Measurements from ENCODE around the gene PRMT2. TPM values are rescaled to one million over a fixed set of nuclear protein-coding genes. Genes with fewer than 3 reads are reported as not detected.

Gene PRMT2
- total and polyA plus RNA-seq, 3 experiments from 2014 or later = 69.8 to 287 (median 71.6) TPM

DNA sequence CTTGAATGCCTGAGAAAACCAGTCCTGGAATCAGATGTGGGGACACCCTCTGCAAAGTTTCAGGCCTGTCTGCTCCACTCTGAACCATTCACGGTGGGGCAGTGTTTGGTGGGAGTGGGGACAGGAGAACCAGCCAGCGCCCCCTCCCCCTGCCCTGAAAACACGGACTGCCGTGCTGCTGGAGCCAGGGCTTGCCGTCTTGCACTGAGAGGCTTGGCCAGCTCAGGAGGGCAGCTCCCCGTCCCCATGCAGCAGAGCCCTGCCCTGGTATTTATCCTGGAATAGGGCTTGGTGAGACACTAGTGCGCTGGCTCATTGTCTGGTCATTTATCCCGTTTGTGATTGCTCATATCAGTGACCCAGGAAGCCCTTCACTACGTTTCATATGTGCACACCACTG lies 34.5 kb upstream of the PRMT2 start:
- Histone ChIP-seq H3K36me3 (ENCODE audit: insufficient read depth, low read length) (no peaks in the 10 kb centered on the region), H3K4me3 (ENCODE audit: low read length) (no peak overlapping the region), H3K9me3 (ENCODE audit: low read length) (no peaks in the 10 kb centered on the region), H3K4me1 (ENCODE audit: insufficient read depth, low read length) (peaks cover 30% of the 10 kb centered on the region), H3K27me3 (ENCODE audit: insufficient read depth, low read length, poor library complexity, severe bottlenecking) (no peaks in the 10 kb centered on the region), H3K27ac (ENCODE audit: low read depth, low read length) (no peak overlapping the region)
- no peaks in the 10 kb centered on the region for H3K9me3 Mint-ChIP-seq
- no peak for DNase-seq
- peak overlapping the region in 3 of 8 donors; percentile 63 to 81 (median 71) for H3K27ac Mint-ChIP-seq
- CTCF ChIA-PET = no interaction called here
- POLR2A ChIA-PET = no interaction called here
- H3K4me3 Mint-ChIP-seq = no peak overlapping the region
- no peaks in the 10 kb centered on the region for H3K36me3 Mint-ChIP-seq
- peaks cover 21 to 35% (median 27%) of the 10 kb centered on the region in 3 donors for H3K4me1 Mint-ChIP-seq
- no peaks in the 10 kb centered on the region for H3K27me3 Mint-ChIP-seq

DNA sequence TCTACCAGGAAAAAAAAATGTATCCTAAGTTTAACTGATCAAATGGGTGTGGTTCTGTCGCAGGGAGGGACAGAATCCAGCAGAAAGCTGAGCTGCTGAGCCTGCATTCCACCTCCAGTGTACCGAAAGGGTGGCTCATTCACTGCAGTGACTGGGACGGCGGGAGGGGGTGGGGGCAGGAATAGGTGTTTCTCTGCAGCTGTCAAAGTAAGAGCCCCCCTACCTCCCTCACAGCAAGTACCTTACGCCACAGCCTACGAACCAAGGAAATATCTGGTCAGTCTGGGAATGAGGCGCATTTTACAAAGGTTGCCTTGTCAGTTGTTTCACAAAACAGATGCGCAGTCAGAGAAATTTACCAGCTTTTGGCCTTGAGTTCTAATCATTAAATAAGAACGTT lies 32.2 kb upstream of the PRMT2 start:
- ChIA-PET CTCF (no interaction called here), POLR2A (no interaction called here)
- Mint-ChIP-seq H3K4me3 (peak overlapping the region in 2 of 7 donors; percentile 28 to 60), H3K4me1 (peaks cover 40 to 56% (median 49%) of the 10 kb centered on the region in 3 donors), H3K27me3 (no peaks in the 10 kb centered on the region), H3K27ac (no peak overlapping the region), H3K36me3 (no peaks in the 10 kb centered on the region), H3K9me3 (no peaks in the 10 kb centered on the region)
- H3K27me3 ChIP-seq (ENCODE audit: insufficient read depth, low read length, poor library complexity, severe bottlenecking) = no peaks in the 10 kb centered on the region
- H3K27ac ChIP-seq (ENCODE audit: low read depth, low read length) = no peak overlapping the region
- H3K9me3 ChIP-seq (ENCODE audit: low read length) = no peaks in the 10 kb centered on the region
- DNase-seq = no peak
- peaks cover 50% of the 10 kb centered on the region for H3K4me1 ChIP-seq (ENCODE audit: insufficient read depth, low read length)
- H3K36me3 ChIP-seq (ENCODE audit: insufficient read depth, low read length) = no peaks in the 10 kb centered on the region
- H3K4me3 ChIP-seq (ENCODE audit: low read length) = no peak overlapping the region

DNA sequence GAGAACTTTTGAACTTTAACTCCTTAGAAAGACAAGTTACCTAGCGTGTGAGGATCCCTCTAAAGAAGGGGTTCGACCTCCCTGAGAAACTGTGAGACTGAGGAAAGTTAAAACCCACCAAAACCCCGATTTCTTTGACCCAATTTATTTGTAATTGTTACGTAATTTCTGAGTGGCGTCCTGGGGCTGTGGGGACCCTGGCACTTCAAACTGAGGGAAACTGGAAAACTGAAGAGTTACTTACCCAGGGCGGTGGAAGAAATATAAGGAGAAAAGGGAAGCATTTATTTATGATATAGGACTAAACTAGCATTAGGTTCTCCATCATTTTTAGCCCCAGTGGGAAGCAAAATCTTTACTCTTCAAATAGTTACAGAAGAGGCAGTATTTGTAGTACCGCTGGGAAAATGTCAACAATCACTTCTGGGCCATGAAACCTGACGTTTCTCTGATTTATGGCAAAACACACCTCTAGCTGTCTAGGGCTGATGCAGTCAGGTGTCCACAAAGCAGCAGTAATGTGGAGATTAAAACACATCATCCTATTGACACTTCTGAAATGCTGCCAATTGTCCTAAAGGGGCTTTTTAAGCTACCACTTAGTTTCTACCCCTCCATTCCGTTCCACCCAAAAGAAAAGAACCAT lies 31.0 kb upstream of the PRMT2 start:
- peak overlapping the region in 7 of 8 donors; percentile 62 to 89 (median 82) for H3K27ac Mint-ChIP-seq
- no peaks in the 10 kb centered on the region for H3K36me3 ChIP-seq (ENCODE audit: insufficient read depth, low read length)
- H3K36me3 Mint-ChIP-seq = no peaks in the 10 kb centered on the region
- peaks cover 43 to 56% (median 46%) of the 10 kb centered on the region in 3 donors for H3K4me1 Mint-ChIP-seq
- no peaks in the 10 kb centered on the region for H3K9me3 ChIP-seq (ENCODE audit: low read length)
- peak in 1 of 5 donors; percentile 31 for DNase-seq
- ChIA-PET CTCF (interaction anchor here (1.2 kb wide), 1 partner anchor 30 kb away, joined by 4 read pairs; no protein-coding TSS in a partner anchor), POLR2A (no interaction called here)
- no peaks in the 10 kb centered on the region for H3K27me3 ChIP-seq (ENCODE audit: insufficient read depth, low read length, poor library complexity, severe bottlenecking)
- H3K4me3 ChIP-seq (ENCODE audit: low read length) = no peak overlapping the region
- peaks cover 38% of the 10 kb centered on the region for H3K4me1 ChIP-seq (ENCODE audit: insufficient read depth, low read length)
- H3K9me3 Mint-ChIP-seq = no peaks in the 10 kb centered on the region
- H3K4me3 Mint-ChIP-seq = peak overlapping the region in 6 of 7 donors; percentile 41 to 84 (median 70)
- no peak overlapping the region for H3K27ac ChIP-seq (ENCODE audit: low read depth, low read length)
- no peaks in the 10 kb centered on the region for H3K27me3 Mint-ChIP-seq

DNA sequence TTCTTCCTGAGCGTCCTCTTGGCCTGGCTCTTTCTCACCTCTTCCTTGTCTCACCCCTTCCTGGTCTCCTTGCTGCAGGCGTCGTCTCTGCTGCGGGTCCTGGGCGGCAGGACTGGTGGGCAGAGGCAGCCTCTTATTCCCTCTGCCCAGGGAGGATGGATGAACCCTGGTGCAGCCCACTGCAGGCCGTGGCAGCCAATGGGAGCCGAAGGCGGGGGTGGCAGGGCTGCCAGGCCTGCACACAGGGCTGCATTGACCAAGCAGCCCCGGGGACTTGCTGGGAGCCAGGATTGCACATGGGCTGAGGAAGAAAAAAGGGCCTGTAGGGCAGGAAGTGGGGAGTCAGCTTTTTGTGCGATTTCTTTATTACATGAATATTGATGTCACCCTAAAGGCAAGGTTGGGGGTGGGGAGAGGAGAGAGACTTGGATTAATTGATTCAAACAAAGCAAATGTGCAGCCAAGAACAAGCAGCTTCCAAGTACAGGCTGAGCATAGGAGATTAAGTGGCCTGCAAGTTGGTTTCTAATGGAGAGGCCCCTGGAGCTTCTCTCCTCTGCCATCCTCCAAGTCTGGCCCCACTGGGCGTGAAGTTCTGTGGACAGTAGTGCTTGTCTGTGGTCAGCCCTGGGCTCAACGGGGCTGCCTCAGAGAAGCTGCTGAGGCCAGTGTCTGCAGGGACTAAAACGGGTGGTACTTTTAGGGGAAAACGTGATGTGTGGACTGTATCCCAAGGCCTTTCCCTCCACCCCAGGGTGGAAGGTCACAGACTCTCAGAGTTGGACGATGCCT lies 30.3 kb upstream of the PRMT2 start, which contains the start of gene S100B:
S100B (minus strand) TSS at position 108 of the 792 bp plus-strand sequence. CDS start 2,667 bp downstream, outside the sequence.
- H3K27me3 Mint-ChIP-seq = no peaks in the 10 kb centered on the region
- H3K27ac ChIP-seq (ENCODE audit: low read depth, low read length) = no peak within 1 kb of the TSS
- H3K27ac Mint-ChIP-seq = peak within 1 kb of the TSS; percentile 62 to 99 (median 88)
- peak within 1 kb of the TSS; percentile 20 to 84 (median 72) for H3K4me3 Mint-ChIP-seq
- DNase-seq = peak in 1 of 5 donors; percentile 57
- H3K27me3 ChIP-seq (ENCODE audit: insufficient read depth, low read length, poor library complexity, severe bottlenecking) = no peaks in the 10 kb centered on the region
- H3K9me3 Mint-ChIP-seq = peaks cover 0 to 4% (median 0%) of the 10 kb centered on the region in 5 donors
- POLR2A ChIA-PET = no interaction called here
- H3K36me3 ChIP-seq (ENCODE audit: insufficient read depth, low read length) = no peaks in the 10 kb centered on the region
- H3K4me1 ChIP-seq (ENCODE audit: insufficient read depth, low read length) = peaks cover 39% of the 10 kb centered on the region
- H3K36me3 Mint-ChIP-seq = no peaks in the 10 kb centered on the region
- peak within 1 kb of the TSS; percentile 27 for H3K4me3 ChIP-seq (ENCODE audit: low read length)
- H3K9me3 ChIP-seq (ENCODE audit: low read length) = no peaks in the 10 kb centered on the region
- CTCF ChIA-PET = interaction anchor here (1.2 kb wide), 1 partner anchor 29 kb away, joined by 4 read pairs; no protein-coding TSS in a partner anchor
- peaks cover 44 to 49% (median 45%) of the 10 kb centered on the region in 3 donors for H3K4me1 Mint-ChIP-seq

DNA sequence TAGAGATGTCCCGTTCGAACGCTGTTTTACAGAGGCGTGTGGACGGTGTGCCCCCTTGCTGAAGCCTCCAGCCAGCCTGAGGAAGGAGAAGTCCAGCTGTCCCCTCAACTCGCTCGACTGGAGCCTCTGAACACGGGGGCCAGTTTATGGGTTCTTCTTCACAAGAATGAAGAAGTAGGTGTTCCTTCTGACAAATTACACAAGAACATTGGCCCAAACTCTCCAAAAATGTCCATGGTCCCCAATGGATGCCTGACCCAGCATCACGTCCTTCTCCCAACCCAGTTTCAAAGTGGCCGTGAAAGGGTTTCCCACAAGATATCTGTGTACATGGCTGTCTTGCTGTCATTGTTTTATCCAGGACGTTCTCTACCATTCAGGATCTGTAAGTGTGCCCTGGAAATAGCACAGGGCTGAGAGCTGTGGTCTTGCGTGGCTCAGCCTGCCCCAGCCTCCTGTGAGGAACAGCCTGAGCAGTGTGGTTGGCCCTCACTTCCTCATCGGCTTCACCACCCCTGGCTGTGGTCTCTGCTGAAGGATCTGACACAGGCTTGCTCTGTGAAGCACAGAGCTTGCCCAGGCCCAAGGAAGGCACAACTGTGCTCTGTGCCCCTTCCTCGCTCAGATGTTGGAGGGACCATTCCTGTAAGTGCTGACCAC lies 29.6 kb upstream of the PRMT2 start:
- CTCF ChIA-PET = interaction anchor here (1.0 to 1.2 kb wide), 4 partner anchors 9 to 375 kb away, joined by 3 to 4 read pairs (median 3); no protein-coding TSS in a partner anchor
- peak overlapping the region; percentile 27 for H3K4me3 ChIP-seq (ENCODE audit: low read length)
- peaks cover 45 to 48% (median 47%) of the 10 kb centered on the region in 3 donors for H3K4me1 Mint-ChIP-seq
- no peaks in the 10 kb centered on the region for H3K36me3 ChIP-seq (ENCODE audit: insufficient read depth, low read length)
- POLR2A ChIA-PET = interaction anchor here (0.6 kb wide), 1 partner anchor 16 kb away, joined by 3 read pairs; no protein-coding TSS in a partner anchor
- no peaks in the 10 kb centered on the region for H3K27me3 Mint-ChIP-seq
- peaks cover 0 to 2% (median 0%) of the 10 kb centered on the region in 3 donors for H3K36me3 Mint-ChIP-seq
- peak overlapping the region; percentile 20 to 84 (median 72) for H3K4me3 Mint-ChIP-seq
- H3K27me3 ChIP-seq (ENCODE audit: insufficient read depth, low read length, poor library complexity, severe bottlenecking) = no peaks in the 10 kb centered on the region
- no peak overlapping the region for H3K27ac ChIP-seq (ENCODE audit: low read depth, low read length)
- peaks cover 0 to 7% (median 3%) of the 10 kb centered on the region in 5 donors for H3K9me3 Mint-ChIP-seq
- DNase-seq = peak; percentile 25 to 71 (median 56)
- H3K27ac Mint-ChIP-seq = peak overlapping the region; percentile 62 to 99 (median 87)
- H3K4me1 ChIP-seq (ENCODE audit: insufficient read depth, low read length) = peaks cover 45% of the 10 kb centered on the region
- H3K9me3 ChIP-seq (ENCODE audit: low read length) = peaks cover 6% of the 10 kb centered on the region

DNA sequence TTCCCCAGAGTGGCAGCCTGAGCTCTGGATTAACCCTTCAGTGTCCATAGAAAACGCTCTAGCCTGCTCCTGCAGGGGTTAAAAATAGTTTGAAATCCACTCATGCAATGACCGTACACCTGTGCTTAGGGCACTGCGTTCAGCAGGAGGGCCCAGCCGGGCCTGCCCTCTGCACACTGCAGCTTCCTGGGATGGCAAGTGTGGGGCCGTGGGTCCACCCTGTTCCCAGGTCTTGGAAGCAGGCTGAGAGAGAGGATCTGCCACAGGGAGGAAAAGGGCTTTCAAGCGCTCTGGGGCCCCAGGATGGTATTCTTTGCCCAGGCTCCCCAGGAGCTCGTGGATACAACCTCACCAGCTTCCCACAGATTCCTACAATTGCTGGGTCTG lies 29.1 kb upstream of the PRMT2 start:
- Histone ChIP-seq H3K27ac (ENCODE audit: low read depth, low read length) (no peak overlapping the region), H3K4me3 (ENCODE audit: low read length) (no peak overlapping the region), H3K36me3 (ENCODE audit: insufficient read depth, low read length) (no peaks in the 10 kb centered on the region), H3K27me3 (ENCODE audit: insufficient read depth, low read length, poor library complexity, severe bottlenecking) (no peaks in the 10 kb centered on the region), H3K4me1 (ENCODE audit: insufficient read depth, low read length) (peaks cover 45% of the 10 kb centered on the region), H3K9me3 (ENCODE audit: low read length) (peaks cover 6% of the 10 kb centered on the region)
- peaks cover 0 to 4% (median 0%) of the 10 kb centered on the region in 3 donors for H3K36me3 Mint-ChIP-seq
- H3K4me3 Mint-ChIP-seq = peak overlapping the region; percentile 20 to 84 (median 72)
- DNase-seq = no peak
- H3K4me1 Mint-ChIP-seq = peaks cover 45 to 48% (median 47%) of the 10 kb centered on the region in 3 donors
- peaks cover 0 to 8% (median 3%) of the 10 kb centered on the region in 5 donors for H3K9me3 Mint-ChIP-seq
- no peaks in the 10 kb centered on the region for H3K27me3 Mint-ChIP-seq
- POLR2A ChIA-PET = interaction anchor here (0.6 kb wide), 1 partner anchor 15 kb away, joined by 3 read pairs; no protein-coding TSS in a partner anchor
- H3K27ac Mint-ChIP-seq = peak overlapping the region in 7 of 8 donors; percentile 62 to 99 (median 86)
- CTCF ChIA-PET = interaction anchor here (1.0 to 1.2 kb wide), 3 partner anchors 8 to 376 kb away, joined by 3 read pairs; no protein-coding TSS in a partner anchor

DNA sequence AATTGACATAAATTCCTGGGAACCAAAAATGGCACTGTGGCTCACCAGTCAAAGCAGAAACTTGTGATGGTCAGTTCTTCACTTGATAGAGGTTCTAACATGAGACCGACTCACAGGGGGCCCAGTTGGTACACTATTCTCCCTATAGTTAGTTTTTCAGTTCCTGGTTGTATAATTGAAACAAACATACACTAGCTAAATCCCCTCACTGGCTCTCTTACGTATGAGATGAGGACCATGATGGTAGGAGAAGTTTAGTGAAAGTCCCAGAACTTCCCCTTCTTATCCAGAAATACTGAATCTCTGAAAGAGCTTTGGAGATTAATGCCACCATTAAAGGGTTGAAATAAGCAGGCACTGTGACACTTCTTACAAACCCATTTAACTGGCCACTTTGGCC lies 27.8 kb upstream of the PRMT2 start:
- Mint-ChIP-seq H3K4me3 (peak overlapping the region in 1 of 7 donors; percentile 33), H3K4me1 (peaks cover 41 to 46% (median 43%) of the 10 kb centered on the region in 3 donors), H3K27ac (peak overlapping the region in 5 of 8 donors; percentile 27 to 79 (median 59)), H3K27me3 (no peaks in the 10 kb centered on the region), H3K9me3 (peaks cover 2 to 12% (median 7%) of the 10 kb centered on the region in 5 donors), H3K36me3 (peaks cover 0 to 11% (median 0%) of the 10 kb centered on the region in 3 donors)
- peaks cover 6% of the 10 kb centered on the region for H3K9me3 ChIP-seq (ENCODE audit: low read length)
- no peak overlapping the region for H3K27ac ChIP-seq (ENCODE audit: low read depth, low read length)
- peaks cover 45% of the 10 kb centered on the region for H3K4me1 ChIP-seq (ENCODE audit: insufficient read depth, low read length)
- POLR2A ChIA-PET = no interaction called here
- H3K36me3 ChIP-seq (ENCODE audit: insufficient read depth, low read length) = no peaks in the 10 kb centered on the region
- no peak for DNase-seq
- H3K27me3 ChIP-seq (ENCODE audit: insufficient read depth, low read length, poor library complexity, severe bottlenecking) = no peaks in the 10 kb centered on the region
- H3K4me3 ChIP-seq (ENCODE audit: low read length) = no peak overlapping the region
- CTCF ChIA-PET = interaction anchor here (1.6 kb wide), 1 partner anchor 28 kb away, joined by 6 read pairs; the partner anchor contains the start of gene PRMT2
